Measurements from ENCODE around the gene IGFBP7. TPM values are rescaled to one million over a fixed set of nuclear protein-coding genes. Genes with fewer than 3 reads are reported as not detected.

Gene IGFBP7
- total RNA-seq, 2 donors from 2014 or later = 1,930 to 2,920 TPM

DNA sequence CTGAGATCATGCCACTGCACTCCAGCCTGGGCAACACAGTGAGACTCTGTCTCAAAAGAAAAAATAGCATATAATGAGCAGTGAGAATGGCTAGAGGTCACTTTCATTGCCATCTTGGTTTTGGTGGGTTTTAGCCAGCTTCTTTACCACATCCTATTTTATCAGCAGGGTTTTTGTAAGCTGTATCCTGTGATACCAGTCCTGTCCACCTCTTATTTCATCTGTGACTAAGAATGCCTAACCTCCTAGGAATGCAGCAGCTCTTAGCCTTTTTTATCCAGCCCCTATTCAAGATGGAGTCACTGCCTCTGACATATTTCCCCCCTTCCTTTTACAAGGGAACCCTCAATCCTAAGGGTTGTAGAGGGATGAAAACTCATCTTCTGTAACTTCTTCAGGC lies 26.1 kb upstream of the IGFBP7 start:
- intact Hi-C loops (cut with DNase I) = no loop called here
- DNase-seq (ENCODE audit: low spot score) = no peak

DNA sequence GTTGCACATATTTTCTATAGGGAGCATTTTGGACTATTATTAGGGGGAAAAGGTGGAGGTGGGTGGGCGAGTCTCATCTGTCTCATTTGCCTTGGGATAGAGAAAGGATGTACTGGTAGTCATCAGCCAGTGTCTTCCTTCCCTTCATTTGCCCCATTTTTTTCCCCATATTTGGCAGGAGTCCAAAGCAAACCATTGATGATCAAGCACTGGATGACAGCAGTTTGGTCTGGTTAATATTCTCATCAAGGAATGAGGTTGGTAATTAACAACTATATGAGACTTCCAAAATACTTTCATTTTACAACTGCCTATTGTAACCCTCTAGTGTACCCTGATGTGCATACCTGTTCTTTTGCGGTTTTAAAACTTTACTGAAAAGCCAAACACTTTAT lies 22.6 kb upstream of the IGFBP7 start:
- DNase-seq (ENCODE audit: low spot score) = no peak
- intact Hi-C loops (cut with DNase I) = no loop called here

DNA sequence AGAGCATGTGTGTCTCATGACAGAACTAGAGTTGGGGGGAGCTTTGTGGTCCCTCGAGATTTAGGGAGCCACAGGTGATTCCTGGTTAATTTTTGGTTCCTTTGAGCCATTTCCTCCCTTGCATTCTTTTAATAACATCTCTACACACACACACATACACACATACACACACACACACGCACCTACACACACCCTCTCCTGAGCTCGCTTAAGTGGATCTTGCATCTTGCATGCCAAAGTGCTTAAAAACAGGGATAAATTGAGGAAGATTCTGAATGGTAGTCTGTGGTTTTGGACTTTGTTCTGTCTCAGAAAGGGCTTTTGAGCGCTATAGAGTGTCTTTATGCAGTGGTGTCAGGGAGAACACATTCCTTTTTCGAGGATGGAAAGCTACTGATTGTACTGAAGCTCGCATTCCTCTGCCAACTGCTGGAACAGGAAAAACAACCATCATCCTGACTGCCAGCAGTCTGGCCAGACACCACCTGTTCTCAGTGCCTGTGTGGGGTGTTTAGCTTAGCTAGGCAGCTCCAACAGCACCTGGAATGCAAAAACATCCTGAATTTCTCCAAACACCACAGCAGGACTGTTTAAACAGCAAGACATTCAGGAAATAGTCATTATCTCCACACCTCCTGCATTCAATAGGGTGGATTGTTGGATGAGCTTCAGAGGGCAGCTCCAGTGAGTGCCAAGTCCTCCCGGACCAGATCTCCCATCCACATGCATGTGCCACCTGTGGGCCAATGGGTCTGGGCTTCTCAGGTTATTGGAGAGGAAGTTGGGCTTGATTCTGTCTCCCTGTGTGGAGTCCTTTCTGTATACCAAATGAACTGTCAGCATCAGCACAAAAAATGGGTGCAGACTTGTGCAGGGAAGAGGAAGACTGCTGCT lies 21.9 kb upstream of the IGFBP7 start:
- intact Hi-C loops (cut with DNase I) = no loop called here
- no peak for DNase-seq (ENCODE audit: low spot score)

DNA sequence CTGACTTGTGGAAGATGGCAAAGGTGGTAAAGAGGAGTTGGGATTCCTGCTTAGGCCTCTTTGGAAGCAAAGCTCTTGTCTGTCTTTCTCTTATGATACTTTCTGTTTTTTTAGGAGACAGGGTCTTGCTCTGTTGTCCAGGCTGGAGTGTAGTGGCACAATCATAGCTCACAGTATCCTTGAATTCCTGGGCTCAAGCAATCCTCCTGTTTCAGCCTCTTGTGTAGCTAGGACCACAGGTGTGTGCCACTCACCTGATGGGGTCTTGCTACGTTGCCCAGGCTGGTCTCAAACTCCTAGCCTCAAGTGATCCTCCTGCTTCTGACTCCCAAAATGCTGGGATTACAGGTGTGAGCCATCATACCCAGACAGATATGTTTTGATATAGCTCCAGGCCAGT lies 19.3 kb upstream of the IGFBP7 start:
- DNase-seq (ENCODE audit: low spot score) = no peak
- intact Hi-C loops (cut with DNase I) = no loop called here

DNA sequence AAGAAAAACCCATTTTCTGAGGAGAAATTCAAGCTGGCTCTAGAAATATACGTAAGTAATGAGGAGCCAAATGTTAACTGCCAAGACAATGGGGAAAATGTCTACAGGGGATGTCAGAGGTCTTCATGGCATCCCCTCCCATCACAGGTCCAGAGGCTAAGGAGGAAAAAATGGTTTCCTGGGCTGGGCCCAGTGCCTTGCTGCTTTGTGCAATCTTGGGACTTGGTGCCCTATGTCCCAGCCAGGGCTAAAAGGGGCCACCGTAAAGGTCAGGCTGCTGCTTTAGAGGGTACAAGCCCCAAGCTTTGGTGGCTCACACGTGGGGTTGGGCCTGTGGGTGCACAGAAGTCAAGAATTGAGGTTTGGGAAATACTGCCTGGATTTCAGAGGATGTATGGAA lies 17.2 kb upstream of the IGFBP7 start:
- intact Hi-C loops (cut with DNase I) = no loop called here
- no peak for DNase-seq (ENCODE audit: low spot score)

DNA sequence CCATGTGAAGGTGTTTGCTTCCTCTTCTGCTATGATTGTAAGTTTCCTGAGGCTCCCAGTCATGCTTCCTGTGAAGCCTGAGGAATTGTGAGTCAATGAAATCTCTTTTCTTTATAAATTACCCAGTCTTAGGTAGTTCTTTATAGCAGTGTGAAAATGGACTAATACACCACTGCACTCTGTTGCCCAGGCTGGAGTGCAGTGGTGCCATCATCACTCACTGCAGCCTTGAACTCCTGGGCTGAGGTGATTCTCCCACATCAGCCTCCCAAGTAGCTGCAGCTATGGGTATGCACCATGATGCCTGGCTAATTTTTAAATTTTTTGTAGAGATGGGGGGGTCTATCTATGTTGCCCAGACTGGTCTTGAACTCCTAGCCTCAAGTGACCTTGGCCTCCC lies 15.8 kb upstream of the IGFBP7 start:
- intact Hi-C loops (cut with DNase I) = no loop called here

DNA sequence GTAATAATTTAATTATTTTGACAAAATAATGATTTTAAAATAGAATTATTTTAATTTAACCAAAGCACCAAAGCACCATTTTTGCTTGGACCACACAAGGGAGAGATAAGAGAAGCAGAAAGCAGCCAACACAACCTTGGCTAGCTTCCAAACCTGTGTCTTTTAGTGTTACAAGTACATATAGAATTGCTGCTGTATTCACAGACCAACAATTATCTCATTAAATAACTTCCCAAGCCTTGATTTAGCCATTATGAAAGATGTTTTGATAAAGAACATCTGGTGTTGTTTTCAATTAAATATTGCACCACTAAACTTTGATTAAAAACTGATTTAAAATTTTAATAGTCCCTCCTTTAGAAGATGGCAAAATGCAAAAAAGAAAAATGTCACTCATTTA lies 14.0 kb upstream of the IGFBP7 start:
- DNase-seq (ENCODE audit: low spot score) = no peak
- intact Hi-C loops (cut with DNase I) = no loop called here

More for the DNA sequence above, 15.8 kb upstream of the IGFBP7 start:
- no peak for DNase-seq (ENCODE audit: low spot score)

DNA sequence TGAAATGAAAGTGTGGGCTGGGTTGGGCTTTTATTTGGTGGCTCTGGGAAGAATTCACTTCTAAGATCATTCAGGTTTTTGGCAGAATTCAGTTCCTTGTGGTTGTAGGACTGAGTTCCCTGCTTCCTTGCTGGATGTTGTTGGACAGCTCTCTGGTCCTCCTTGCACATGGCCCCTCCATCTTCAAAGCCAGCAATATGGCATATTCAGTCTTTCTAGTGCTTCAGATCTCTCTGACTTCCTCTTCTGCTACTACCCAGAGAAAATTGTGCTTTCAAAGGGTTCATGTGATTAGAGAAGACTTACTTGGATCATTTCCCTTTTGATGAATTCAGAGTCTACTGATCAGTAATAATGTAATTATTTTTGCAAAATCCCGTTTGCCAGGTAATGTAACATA lies 12.8 kb upstream of the IGFBP7 start:
- intact Hi-C loops (cut with DNase I) = no loop called here
- DNase-seq (ENCODE audit: low spot score) = no peak

DNA sequence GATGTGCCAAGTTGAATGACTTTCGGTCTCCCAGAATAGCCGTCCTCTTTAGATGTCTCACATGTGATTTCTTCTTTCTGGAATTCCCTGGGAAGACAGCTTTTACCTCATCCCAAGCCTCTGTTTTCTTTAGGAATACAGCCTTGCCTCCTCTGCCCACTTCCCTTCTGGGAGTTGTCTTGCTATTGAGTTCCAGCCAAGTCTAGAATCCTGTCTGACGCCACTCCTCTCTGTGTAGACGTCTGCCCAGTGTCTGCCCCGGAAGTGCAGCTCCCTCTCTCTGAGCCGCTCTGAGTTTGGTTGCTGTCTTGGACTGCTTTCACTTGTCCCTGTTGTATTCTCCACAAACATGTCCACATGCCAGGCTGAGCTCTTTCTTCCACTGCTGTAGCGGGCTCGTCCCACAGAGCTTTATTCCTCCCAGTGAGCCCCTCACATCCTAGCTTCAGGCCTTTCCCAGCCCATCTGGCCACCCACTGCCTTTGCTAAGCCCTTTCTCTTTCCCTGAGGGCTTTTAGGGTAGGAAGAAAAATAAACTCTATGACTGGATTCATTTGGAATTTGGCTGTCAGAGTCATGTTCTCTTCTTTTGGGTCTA lies 9.0 kb upstream of the IGFBP7 start:
- DNase-seq (ENCODE audit: low spot score) = peak; percentile 92
- intact Hi-C loops (cut with DNase I) = no loop called here

DNA sequence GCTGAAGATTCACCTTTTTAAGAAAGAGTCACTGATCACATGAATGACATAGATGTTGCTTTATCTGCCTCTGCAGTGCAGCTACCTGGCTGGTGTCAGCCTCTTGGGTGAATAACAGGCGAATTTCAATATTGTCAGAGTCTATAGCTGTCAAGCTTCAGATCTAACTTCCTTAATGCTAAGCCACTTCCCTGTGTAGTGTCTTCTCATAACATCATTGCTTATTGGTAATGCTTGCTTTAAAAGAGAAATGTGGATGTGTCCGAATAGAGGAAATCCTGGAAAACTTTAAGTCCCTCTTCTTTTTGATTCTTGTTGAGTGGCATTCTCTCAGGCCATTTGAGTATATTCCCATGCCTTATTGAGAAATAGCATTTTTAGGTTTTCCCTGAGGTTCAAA lies 7.3 kb upstream of the IGFBP7 start:
- intact Hi-C loops (cut with DNase I) = no loop called here
- no peak for DNase-seq (ENCODE audit: low spot score)

DNA sequence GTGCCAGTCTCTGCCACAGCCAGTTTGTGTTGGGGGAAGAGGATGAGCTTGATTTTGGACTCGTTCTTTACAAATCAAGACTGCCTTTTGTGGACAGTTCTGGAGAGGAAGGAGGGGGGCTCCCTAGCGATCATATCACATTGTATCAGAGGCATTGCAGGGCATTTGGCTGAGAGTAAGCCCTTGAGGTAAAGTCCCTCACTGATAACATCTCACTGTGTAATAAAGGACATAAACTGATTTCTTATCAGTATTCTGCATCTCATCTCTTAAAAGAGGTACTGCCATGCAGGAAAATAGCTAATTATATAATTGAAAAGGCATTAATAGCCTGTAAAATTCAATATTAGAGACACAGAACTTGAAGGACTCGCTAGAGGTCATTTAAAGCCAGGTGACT lies 6.1 kb upstream of the IGFBP7 start:
- no peak for DNase-seq (ENCODE audit: low spot score)
- intact Hi-C loops (cut with DNase I) = no loop called here

DNA sequence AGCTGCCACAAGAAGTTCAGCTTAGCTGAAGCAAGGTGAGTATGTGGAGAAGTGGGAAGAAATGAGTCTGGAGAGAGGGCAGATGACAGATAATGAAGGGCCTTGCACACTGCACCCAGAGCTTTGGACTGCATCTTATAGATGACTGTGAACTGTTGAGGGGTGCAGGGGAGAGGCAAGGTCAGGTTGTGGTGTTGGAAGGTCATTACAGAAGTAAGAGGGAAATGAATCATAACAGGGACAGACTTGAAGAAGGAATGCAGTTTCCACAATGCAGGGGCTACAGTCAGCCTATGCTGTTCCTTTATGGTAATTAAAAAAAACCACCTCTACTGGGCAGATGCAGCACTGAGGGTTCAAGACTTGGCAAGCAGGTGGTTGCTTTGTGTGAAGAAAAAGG lies 4.8 kb upstream of the IGFBP7 start:
- intact Hi-C loops (cut with DNase I) = no loop called here
- DNase-seq (ENCODE audit: low spot score) = no peak

DNA sequence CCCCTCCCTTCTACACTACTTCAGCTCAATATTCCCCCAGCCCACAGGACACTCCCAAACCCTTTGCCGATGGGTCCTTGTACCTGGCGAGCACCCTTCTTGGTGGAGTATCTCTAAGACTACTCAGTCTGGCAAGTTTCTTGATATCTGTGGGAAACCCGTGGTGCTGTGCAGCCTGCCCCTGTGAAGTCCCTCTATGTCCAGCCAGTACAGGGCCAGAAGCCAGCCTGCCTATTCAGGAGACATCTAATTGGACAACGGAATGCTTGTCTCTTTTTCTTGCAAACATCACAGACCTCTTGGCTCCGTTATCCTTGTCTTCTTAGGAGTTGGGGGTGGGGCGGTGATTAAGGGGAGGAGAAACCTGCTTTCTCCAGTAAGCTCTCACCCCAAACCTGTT lies 3.7 kb upstream of the IGFBP7 start:
- no peak for DNase-seq (ENCODE audit: low spot score)
- intact Hi-C loops (cut with DNase I) = no loop called here

DNA sequence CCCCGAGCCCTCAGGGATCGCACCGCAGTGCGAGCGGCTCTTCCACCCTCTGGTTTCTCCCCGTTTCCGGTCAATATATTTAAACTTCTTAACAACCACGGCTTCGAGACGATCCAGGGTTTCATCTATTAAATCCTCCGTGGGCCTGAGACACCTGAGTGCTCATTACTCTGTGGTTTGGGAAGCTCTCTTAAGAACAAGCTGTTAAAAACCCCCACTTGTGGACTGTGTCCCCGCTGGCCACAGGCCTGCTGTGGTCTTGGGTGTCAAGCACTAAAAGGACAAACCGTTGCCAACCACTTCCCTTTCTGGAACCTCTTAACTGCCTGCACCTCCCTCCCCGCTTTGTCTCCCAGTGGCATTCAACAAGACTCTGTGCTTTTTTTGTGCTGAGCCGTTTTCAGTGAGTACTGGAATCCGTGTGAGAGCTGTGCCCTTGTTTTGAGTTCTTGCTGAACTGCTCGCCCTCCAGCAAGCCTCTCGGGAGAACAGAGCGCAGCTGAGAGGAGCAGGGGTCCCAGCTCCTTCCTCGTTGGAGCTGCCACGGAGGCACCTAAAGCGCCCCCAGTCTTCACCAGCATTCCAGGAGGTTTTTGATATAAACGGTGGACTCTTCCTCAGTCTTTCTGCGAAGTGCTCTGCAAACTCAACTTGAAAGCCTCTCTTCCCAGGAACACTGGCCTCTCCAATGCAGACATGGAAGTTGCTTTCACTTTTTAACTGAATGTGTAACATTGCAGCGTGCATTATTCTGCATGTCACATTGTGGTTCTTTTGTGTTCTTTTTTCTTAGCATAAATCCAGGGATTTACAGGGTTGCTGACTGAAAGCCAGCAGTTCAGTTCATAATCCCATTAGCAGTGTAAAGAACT lies 691 bp upstream of the IGFBP7 start:
- intact Hi-C loops (cut with DNase I) = no loop called here
- peak; percentile 89 for DNase-seq (ENCODE audit: low spot score)

DNA sequence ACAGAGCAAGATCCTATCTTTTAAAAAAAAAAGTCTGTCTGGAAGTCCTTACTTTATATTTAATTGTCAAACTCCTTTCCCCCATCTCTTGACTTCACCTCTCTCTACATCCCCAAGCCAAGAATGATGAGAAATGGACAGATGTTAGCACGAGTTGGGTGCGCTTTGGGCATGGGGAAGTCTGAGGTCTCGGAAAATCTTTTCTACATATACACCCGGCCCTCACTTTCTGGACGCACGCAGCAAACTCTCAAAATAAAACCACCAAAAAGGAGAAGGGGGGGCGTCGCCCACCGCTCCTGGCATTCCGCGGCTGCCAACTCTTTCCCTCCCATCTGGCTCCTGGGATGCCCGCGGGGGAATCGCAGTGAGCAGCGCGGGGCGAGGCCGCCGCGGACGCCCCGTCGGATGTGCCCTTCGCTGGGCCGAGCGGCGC lies 756 bp downstream of the IGFBP7 start:
- no peak for DNase-seq (ENCODE audit: low spot score)
- intact Hi-C loops (cut with DNase I) = loop anchor here (5.0 kb wide), 1 partner anchor 67 kb away; no protein-coding TSS in a partner anchor

DNA sequence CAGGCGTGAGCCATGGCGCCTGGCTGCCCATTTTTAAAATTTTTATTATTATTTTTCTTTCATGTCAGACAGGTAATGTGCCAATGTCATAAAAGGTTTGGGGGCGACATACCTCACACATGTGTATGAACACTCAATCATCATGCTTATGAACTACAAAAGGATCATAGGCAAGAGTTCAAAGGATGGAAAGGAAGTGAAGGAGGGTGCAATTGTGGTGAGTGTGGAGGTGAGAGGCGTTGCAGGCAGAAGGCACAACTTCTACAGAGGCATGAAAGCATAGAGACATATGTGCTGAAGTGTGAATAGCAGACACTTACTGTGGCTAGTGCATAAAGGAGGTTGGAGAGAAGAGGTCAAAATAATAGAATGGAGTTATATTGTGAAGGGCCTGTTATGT lies 4.0 kb downstream of the IGFBP7 start:
- no peak for DNase-seq (ENCODE audit: low spot score)
- intact Hi-C loops (cut with DNase I) = loop anchor here (5.0 kb wide), 1 partner anchor 64 kb away; no protein-coding TSS in a partner anchor

DNA sequence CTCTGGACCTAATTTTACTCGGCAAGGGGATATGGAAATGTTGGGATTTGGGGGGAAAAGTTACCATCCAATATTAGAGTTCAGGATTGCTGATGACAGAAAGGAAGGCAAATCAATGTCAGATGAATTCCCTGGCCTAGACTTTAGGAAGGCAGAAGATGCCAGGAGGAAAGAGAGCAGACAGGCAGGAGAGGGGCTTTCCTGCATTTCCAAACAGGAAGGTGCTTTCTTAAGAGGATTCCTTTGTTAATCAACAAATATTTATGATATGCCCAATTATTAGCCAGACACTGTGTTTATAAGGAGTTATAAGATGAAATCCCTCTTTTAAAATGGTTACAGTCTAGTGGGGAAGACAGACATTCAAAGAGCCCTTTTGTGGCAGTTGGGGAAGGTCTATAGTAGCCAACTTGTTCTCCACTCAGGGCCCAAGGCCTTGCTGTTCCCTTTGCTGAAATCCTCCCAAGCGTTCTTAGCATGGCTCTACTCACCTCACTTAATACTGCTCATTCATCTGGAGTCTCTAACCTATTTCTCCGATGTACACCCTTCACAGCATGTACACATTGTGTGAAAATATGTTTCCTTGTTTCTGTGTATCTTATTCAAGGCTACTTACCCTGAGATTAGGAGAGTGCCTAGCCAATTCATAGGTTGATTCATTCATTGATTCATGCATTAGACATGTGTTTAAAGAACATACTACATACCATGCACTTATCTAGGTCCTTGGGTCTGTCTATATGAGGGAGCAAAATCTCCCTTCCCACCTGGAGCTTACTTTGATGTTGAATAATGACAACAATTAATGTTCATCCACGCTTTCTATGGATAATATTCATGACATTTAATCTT lies 5.3 kb downstream of the IGFBP7 start:
- no peak for DNase-seq (ENCODE audit: low spot score)
- intact Hi-C loops (cut with DNase I) = loop anchor here (2.0 to 5.0 kb wide), 2 partner anchors 50 to 63 kb away; no protein-coding TSS in a partner anchor

DNA sequence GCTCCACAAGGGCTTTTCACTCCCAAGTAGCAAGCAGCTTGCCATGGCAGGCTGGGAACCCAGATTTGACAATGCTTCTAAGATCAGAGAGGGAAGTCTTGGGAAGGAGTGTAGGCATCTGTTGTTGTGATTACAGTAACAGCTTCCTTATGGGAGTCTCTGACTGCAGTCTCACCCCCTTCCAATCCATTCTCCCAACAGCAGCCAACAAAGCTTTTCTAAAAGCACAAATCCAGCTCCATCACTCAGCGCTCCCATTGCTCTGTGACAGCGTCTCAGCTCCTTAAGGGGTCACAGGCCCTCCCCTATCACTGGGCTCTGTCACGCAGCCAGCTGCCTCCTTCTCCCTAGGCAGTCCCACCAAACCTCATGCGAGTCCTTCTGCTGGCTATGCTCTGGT lies 7.1 kb downstream of the IGFBP7 start:
- intact Hi-C loops (cut with DNase I) = loop anchor here in 1 of 2 donors (2.0 kb wide), 1 partner anchor 22 kb away; no protein-coding TSS in a partner anchor
- no peak for DNase-seq (ENCODE audit: low spot score)

All from posterior vena cava (tissue), 2 donors.